ENCODE data around the gene SYNC.
"Not testable (repeated sequence)": the region's sequence is repeated elsewhere in the genome, so short reads cannot be mapped to it uniquely, and the experiment has no call there.

SYNC gene

GRCh38 chr1:32703479-32704291 lies 1.1 kb upstream of the SYNC start:
- Histone ChIP-seq H4K20me1 (ENCODE audit: insufficient read depth, low read length) (no peaks in the 10 kb centered on the region), H3K4me3 (ENCODE audit: low read length) (peak overlapping the region; percentile 79), H3K27me3 (ENCODE audit: low read depth, low read length) (peaks cover 16% of the 10 kb centered on the region), H3K27ac (ENCODE audit: low read length) (no peak overlapping the region), H3K79me2 (ENCODE audit: low read length) (no peaks in the 10 kb centered on the region), H3K4me1 (ENCODE audit: low read length) (peaks cover 4% of the 10 kb centered on the region; the same call in 1 of the 2 replicates), H3K9me3 (ENCODE audit: insufficient read depth, low read length) (no peaks in the 10 kb centered on the region), H3K36me3 (replicated peaks; ENCODE audit: low read depth, low read length) (no peaks in the 10 kb centered on the region), H3K4me2 (ENCODE audit: low read length) (peak overlapping the region; percentile 80), H3K9ac (ENCODE audit: low read length) (peak overlapping the region; percentile 40; the same call in 1 of the 2 replicates), H2AFZ (ENCODE audit: low read depth, low read length) (no peak overlapping the region)
- TF ChIP-seq CTCF (IDR thresholded peaks at IDR 0.05; ENCODE audit: low read depth, low read length) = no peak
- no peak for TF ChIP-seq EZH2phosphoT487 (IDR thresholded peaks at IDR 0.05; ENCODE audit: low read depth)

- Histone ChIP-seq H3K27ac (ENCODE audit: low read length) (no peak overlapping the region), H3K9me3 (ENCODE audit: insufficient read depth, low read length) (no peaks in the 10 kb centered on the region), H3K4me3 (ENCODE audit: low read length) (peak overlapping the region; percentile 79), H4K20me1 (ENCODE audit: insufficient read depth, low read length) (no peaks in the 10 kb centered on the region), H2AFZ (ENCODE audit: low read depth, low read length) (no peak overlapping the region), H3K4me1 (ENCODE audit: low read length) (peaks cover 4% of the 10 kb centered on the region; the same call in 1 of the 2 replicates), H3K9ac (ENCODE audit: low read length) (0 out of 2 replicates have a peak overlapping the region, but pooled peaks have one; percentile 40), H3K79me2 (ENCODE audit: low read length) (no peaks in the 10 kb centered on the region), H3K36me3 (replicated peaks; ENCODE audit: low read depth, low read length) (no peaks in the 10 kb centered on the region), H3K27me3 (ENCODE audit: low read depth, low read length) (peaks cover 16% of the 10 kb centered on the region), H3K4me2 (ENCODE audit: low read length) (peak overlapping the region; percentile 80)
- TF ChIP-seq CTCF (IDR thresholded peaks at IDR 0.05; ENCODE audit: low read depth, low read length) (no peak), EZH2phosphoT487 (IDR thresholded peaks at IDR 0.05; ENCODE audit: low read depth) (no peak)
These were observed 495 bp downstream of the SYNC start for GRCh38 chr1:32701951-32702598.

GRCh38 chr1:32701421-32701911 lies 1.1 kb downstream of the SYNC start:
- no peaks in the 10 kb centered on the region for H3K79me2 ChIP-seq (ENCODE audit: low read length)
- H3K27ac ChIP-seq (ENCODE audit: low read length) = no peak overlapping the region
- H3K36me3 ChIP-seq (replicated peaks; ENCODE audit: low read depth, low read length) = no peaks in the 10 kb centered on the region
- peaks cover 4% of the 10 kb centered on the region; the same call in 1 of the 2 replicates for H3K4me1 ChIP-seq (ENCODE audit: low read length)
- H3K4me3 ChIP-seq (ENCODE audit: low read length) = no peak overlapping the region
- no peak overlapping the region for H3K9ac ChIP-seq (ENCODE audit: low read length)
- no peak overlapping the region for H2AFZ ChIP-seq (ENCODE audit: low read depth, low read length)
- H4K20me1 ChIP-seq (ENCODE audit: insufficient read depth, low read length) = no peaks in the 10 kb centered on the region
- no peak overlapping the region for H3K4me2 ChIP-seq (ENCODE audit: low read length)
- no peaks in the 10 kb centered on the region for H3K9me3 ChIP-seq (ENCODE audit: insufficient read depth, low read length)
- peaks cover 16% of the 10 kb centered on the region for H3K27me3 ChIP-seq (ENCODE audit: low read depth, low read length)
- TF ChIP-seq EZH2phosphoT487 (IDR thresholded peaks at IDR 0.05; ENCODE audit: low read depth) (no peak), CTCF (IDR thresholded peaks at IDR 0.05; ENCODE audit: low read depth, low read length) (no peak)

- H3K9ac ChIP-seq (ENCODE audit: low read length); H3K27ac ChIP-seq (ENCODE audit: low read length); H3K9me3 ChIP-seq (ENCODE audit: insufficient read depth, low read length); H4K20me1 ChIP-seq (ENCODE audit: insufficient read depth, low read length); H3K4me2 ChIP-seq (ENCODE audit: low read length); H2AFZ ChIP-seq (ENCODE audit: low read depth, low read length); H3K79me2 ChIP-seq (ENCODE audit: low read length); H3K4me1 ChIP-seq (ENCODE audit: low read length); H3K27me3 ChIP-seq (ENCODE audit: low read depth, low read length); H3K36me3 ChIP-seq (replicated peaks; ENCODE audit: low read depth, low read length); H3K4me3 ChIP-seq (ENCODE audit: low read length): not testable (repeated sequence)
These were observed 5.6 kb downstream of the SYNC start for GRCh38 chr1:32696996-32697395.

Data from OCI-LY3 (cell line).